HCT116 (cell line): Measurements from ENCODE around the gene NDUFA7. TPM values are rescaled to one million over a fixed set of nuclear protein-coding genes. Genes with fewer than 3 reads are reported as not detected.
A peak's percentile ranks its signal among the peaks of the same experiment; 100 is the strongest.

Source experiments
- ATAC-seq: fragments of 200-7000 bp; cut with Tn5 transposase; 2 replicates; pipeline ENCODE4 v1.9.1; 2020; ENCODE audit warnings: mild to moderate bottlenecking, moderate library complexity
- BruUV-seq: library from RNA; stranded (reverse); fragments of 400-500 nt; replicated peaks from 2 replicates; lab custom pipeline; 2021; lab: Mats Ljungman, UMichigan
- CTCF ChIA-PET: fragments of 300-600 bp; sonication (Branson Sonifier 250); formaldehyde crosslinking; loops from one replicate; lab custom pipeline; 2021; ENCODE audit warnings: antibody characterized with exemption; lab: Charles Lee
- POLR2A ChIA-PET: fragments of 300-600, 350-600 bp; sonication (Branson Sonifier 250); formaldehyde crosslinking; loops from one replicate; lab custom pipeline; 2021; ENCODE audit warnings: antibody characterized with exemption; lab: Charles Lee
- RAD21 ChIA-PET, 2 experiments: fragments of 300-600 bp; sonication (Branson Sonifier 250); formaldehyde crosslinking; loops; one replicate each; lab custom pipeline; 2023; ENCODE audit warnings: low total read pairs in 2 of 2; ENCODE audit not compliant: uncharacterized antibody in 2 of 2, unreplicated experiment in 2 of 2, low non-redundant PET in 1 of 2; lab: Charles Lee
- DNase-seq: peaks from one replicate; pipeline ENCODE4 v3.0.0-alpha.2; 2010; ENCODE audit warnings: low read depth, low spot score
- H2AFZ ChIP-seq: fragments of 200-600 bp; shearing (Covaris generic), sonication (generic); 2 replicates; pipeline ENCODE4 v1.6.1; 2017; ENCODE audit warnings: low read depth, mixed run types, mixed read lengths, antibody characterized with exemption, low read length; ENCODE audit not compliant: poor library complexity, severe bottlenecking
- H3K27ac ChIP-seq: 2 replicates; pipeline ENCODE4 v1.5.1; 2012; ENCODE audit warnings: low read depth, low read length
- H3K27me3 ChIP-seq: fragments of 200-600 bp; sonication (generic); 2 replicates; pipeline ENCODE4 v1.6.1; 2016; ENCODE audit warnings: mixed run types, low read length, mixed read lengths; ENCODE audit not compliant: insufficient read depth
- H3K36me3 ChIP-seq, 2 experiments: fragments of 200-500 bp in 1 of 2; fragments of 200-600 bp in 1 of 2; sonication (Bioruptor generic) in 1 of 2; sonication (generic) in 1 of 2; 2 replicates each; pipeline versions ENCODE4 v1.5.1 to v1.6.1; 2014 to 2016; ENCODE audit warnings: low read length in 2 of 2, inconsistent platforms in 1 of 2, mixed read lengths in 1 of 2, mixed run types in 1 of 2; ENCODE audit not compliant: insufficient read depth in 2 of 2, control insufficient read depth in 1 of 2
- H3K4me1 ChIP-seq, 2 experiments: fragments of 200-600 bp in 1 of 2; sonication (generic) in 1 of 2; 2 replicates each; pipeline versions ENCODE4 v1.5.1 to v1.6.1; 2012 to 2017; ENCODE audit warnings: low read length in 2 of 2, inconsistent platforms in 1 of 2, mild to moderate bottlenecking in 1 of 2, mixed read lengths in 1 of 2, mixed run types in 1 of 2, moderate library complexity in 1 of 2; ENCODE audit not compliant: insufficient read depth in 2 of 2, control insufficient read depth in 1 of 2
- H3K4me2 ChIP-seq: fragments of 200-600 bp; sonication (generic); 2 replicates; pipeline ENCODE4 v1.6.1; 2017; ENCODE audit warnings: mixed run types, low read length, mixed read lengths
- H3K4me3 ChIP-seq, 2 experiments: fragments of 200-600 bp in 1 of 2; sonication (generic) in 1 of 2; replicated peaks in 1 of 2; 2 replicates each; pipeline ENCODE4 v1.5.1; 2011 to 2016; ENCODE audit warnings: low read length in 2 of 2, control low read depth in 1 of 2, low read depth in 1 of 2, mild to moderate bottlenecking in 1 of 2, mixed read lengths in 1 of 2, mixed run types in 1 of 2
- H3K79me2 ChIP-seq: fragments of 200-600 bp; sonication (generic); 2 replicates; pipeline ENCODE4 v1.6.1; 2017; ENCODE audit warnings: mild to moderate bottlenecking, mixed run types, low read length, moderate library complexity, mixed read lengths; ENCODE audit not compliant: insufficient read depth
- H3K9ac ChIP-seq: fragments of 200-600 bp; sonication (generic); 2 replicates; pipeline ENCODE4 v1.6.1; 2016; ENCODE audit warnings: low read length, mixed read lengths
- H3K9me2 ChIP-seq: fragments of 200-600 bp; sonication (generic), shearing (Covaris generic); 2 replicates; pipeline ENCODE4 v1.6.1; 2017; ENCODE audit warnings: mixed run types, mild to moderate bottlenecking, moderate library complexity; ENCODE audit not compliant: insufficient read depth
- H3K9me3 ChIP-seq, 2 experiments: fragments of 200-500 bp in 1 of 2; fragments of 200-600 bp in 1 of 2; sonication (Bioruptor generic) in 1 of 2; sonication (generic) in 1 of 2; 2 replicates each; pipeline ENCODE4 v1.6.1; 2014 to 2017; ENCODE audit warnings: low read length in 2 of 2, mixed read lengths in 2 of 2, inconsistent platforms in 1 of 2, low read depth in 1 of 2, mild to moderate bottlenecking in 1 of 2, mixed run types in 1 of 2, moderate library complexity in 1 of 2; ENCODE audit not compliant: control insufficient read depth in 1 of 2, insufficient read depth in 1 of 2
- H4K20me1 ChIP-seq: fragments of 200-600 bp; sonication (generic), shearing (Covaris generic); 2 replicates; pipeline ENCODE4 v1.6.1; 2017; ENCODE audit warnings: mixed run types, mild to moderate bottlenecking, moderate library complexity; ENCODE audit not compliant: insufficient read depth
- CBX3 ChIP-seq: IDR thresholded peaks from 2 replicates; pipeline ENCODE4 v1.6.1; 2012; ENCODE audit warnings: low read depth
- EZH2 ChIP-seq: fragments of 200-600 bp; sonication (generic); IDR thresholded peaks from 2 replicates; pipeline ENCODE4 v1.6.1; 2017; ENCODE audit warnings: antibody characterized with exemption, mixed run types
- EZH2phosphoT487 ChIP-seq: fragments of 200-600 bp; IDR thresholded peaks from 2 replicates; pipeline ENCODE4 v1.6.1; 2018; ENCODE audit warnings: antibody characterized with exemption, borderline replicate concordance
- FOSL1 ChIP-seq: IDR thresholded peaks from 2 replicates; pipeline ENCODE4 v1.6.1; 2012; ENCODE audit warnings: low read depth
- JUND ChIP-seq: IDR thresholded peaks from 2 replicates; pipeline ENCODE4 v1.6.1; 2012
- MAX ChIP-seq: IDR thresholded peaks from 2 replicates; pipeline ENCODE4 v1.6.1; 2012
- POLR2A ChIP-seq: IDR thresholded peaks from 2 replicates; pipeline ENCODE4 v1.7.0; 2011; ENCODE audit warnings: borderline replicate concordance; ENCODE audit not compliant: insufficient read depth, insufficient read length; ENCODE audit errors: extremely low read depth
- POLR2AphosphoS5 ChIP-seq: IDR thresholded peaks from 2 replicates; pipeline ENCODE4 v1.6.1; 2011; ENCODE audit warnings: mild to moderate bottlenecking, low read depth, low read length, moderate library complexity
- RAD21 ChIP-seq: IDR thresholded peaks from 2 replicates; pipeline ENCODE4 v1.6.1; 2012; ENCODE audit warnings: low read depth, mild to moderate bottlenecking
- SIN3A ChIP-seq: IDR thresholded peaks from 2 replicates; pipeline ENCODE4 v1.6.1; 2012; ENCODE audit warnings: low read depth
- SP1 ChIP-seq: IDR thresholded peaks from 2 replicates; pipeline ENCODE4 v1.6.1; 2012; ENCODE audit warnings: low read depth
- TCF7L2 ChIP-seq: IDR thresholded peaks from 2 replicates; pipeline ENCODE4 v1.7.0; 2011; ENCODE audit warnings: borderline replicate concordance, inconsistent platforms; ENCODE audit not compliant: insufficient read depth, insufficient read length; ENCODE audit errors: extremely low read depth
- ZBTB33 ChIP-seq: IDR thresholded peaks from 2 replicates; pipeline ENCODE4 v1.6.1; 2011; ENCODE audit warnings: mild to moderate bottlenecking, low read length, moderate library complexity; ENCODE audit not compliant: insufficient replicate concordance; ENCODE audit errors: extremely low read depth
- ZNF274 ChIP-seq: fragments of 200-500 bp; sonication (Bioruptor generic); IDR thresholded peaks from 2 replicates; pipeline ENCODE4 v1.6.1; 2014; ENCODE audit warnings: mild to moderate bottlenecking, low read depth, low read length, inconsistent platforms
- intact Hi-C: fragments of 100-400 bp; cut with micrococcal nuclease; formaldehyde crosslinking; loops from 2 replicates; pipeline ENCODE4 v1.10.0; 2022
- total RNA-seq: library from RNA; stranded (reverse); gene quantifications from one replicate; pipeline ENCODE4 v1.2.1, GENCODE V29; 2021; ENCODE audit not compliant: unreplicated experiment
- TF ChIP-seq, protein P1 (sequence below): IDR thresholded peaks from 2 replicates; pipeline ENCODE4 v1.6.1; 2012; ENCODE audit warnings: low read depth
- TF ChIP-seq, protein P2 (sequence below): IDR thresholded peaks from 2 replicates; pipeline ENCODE4 v1.6.1; 2012
- TF ChIP-seq, protein P3 (sequence below), 3 experiments: fragments of 200-600 bp in 1 of 3; sonication (generic) in 1 of 3; IDR thresholded peaks in 2 of 3; conservative IDR thresholded peaks in 1 of 3; 2 replicates each; pipeline ENCODE4 v1.5.1; 2012 to 2017; ENCODE audit warnings: low read depth in 2 of 3, low read length in 2 of 3, antibody characterized with exemption in 1 of 3, borderline replicate concordance in 1 of 3, control low read depth in 1 of 3, mild to moderate bottlenecking in 1 of 3, mixed read lengths in 1 of 3, mixed run types in 1 of 3, moderate library complexity in 1 of 3; ENCODE audit not compliant: insufficient read depth in 1 of 3

NDUFA7 gene
- total RNA-seq, 1 experiment from 2014 or later = 86.9 TPM

GRCh38 chr19:8355631-8356402 is 34.6 kb upstream of the NDUFA7 start:
- Histone ChIP-seq H3K27ac (peak overlapping the region; percentile 34), H3K4me2 (peak overlapping the region; percentile 59), H3K36me3 (no peaks in the 10 kb centered on the region), H4K20me1 (no peaks in the 10 kb centered on the region), H3K9ac (peak overlapping the region; percentile 42), H3K79me2 (no peaks in the 10 kb centered on the region), H3K9me3 (no peaks in the 10 kb centered on the region), H3K27me3 (no peaks in the 10 kb centered on the region), H3K4me3 (peak overlapping the region in 1 of 2 experiments; percentile 6; a peak in 2 of 4 replicates), H3K9me2 (no peaks in the 10 kb centered on the region), H2AFZ (no peak overlapping the region), H3K4me1 (peaks cover 32 to 62% of the 10 kb centered on the region in 2 experiments)
- intact Hi-C loops = loop anchor here (2.0 to 10.0 kb wide), 2 partner anchors 89 to 151 kb away; partner anchors contain the start of gene HNRNPM
- ChIA-PET POLR2A (interaction anchor here (0.7 to 2.6 kb wide), 5 partner anchors 8 to 158 kb away, joined by 4 to 20 read pairs (median 7); partner anchors contain the start of genes ANGPTL4, KANK3, RAB11B and ZNF414), CTCF (interaction anchor here (1.2 to 4.0 kb wide), 10 partner anchors 7 to 224 kb away, joined by 3 to 41 read pairs (median 8); partner anchors contain the start of genes ANGPTL4, HNRNPM, MARCHF2 and RAB11B), RAD21 (interaction anchor here (0.6 to 1.2 kb wide), 2 partner anchors 58 to 224 kb away, joined by 4 to 5 read pairs; partner anchors contain the start of gene MARCHF2 (in 1 of the 2))
- peak; percentile 73 for ATAC-seq
- peak; percentile 70 for DNase-seq
- no TSS peak for BruUV-seq
- no peak for TF ChIP-seq EZH2phosphoT487
- peak; percentile 94 for TF ChIP-seq JUND
- TF ChIP-seq, protein P1, sequence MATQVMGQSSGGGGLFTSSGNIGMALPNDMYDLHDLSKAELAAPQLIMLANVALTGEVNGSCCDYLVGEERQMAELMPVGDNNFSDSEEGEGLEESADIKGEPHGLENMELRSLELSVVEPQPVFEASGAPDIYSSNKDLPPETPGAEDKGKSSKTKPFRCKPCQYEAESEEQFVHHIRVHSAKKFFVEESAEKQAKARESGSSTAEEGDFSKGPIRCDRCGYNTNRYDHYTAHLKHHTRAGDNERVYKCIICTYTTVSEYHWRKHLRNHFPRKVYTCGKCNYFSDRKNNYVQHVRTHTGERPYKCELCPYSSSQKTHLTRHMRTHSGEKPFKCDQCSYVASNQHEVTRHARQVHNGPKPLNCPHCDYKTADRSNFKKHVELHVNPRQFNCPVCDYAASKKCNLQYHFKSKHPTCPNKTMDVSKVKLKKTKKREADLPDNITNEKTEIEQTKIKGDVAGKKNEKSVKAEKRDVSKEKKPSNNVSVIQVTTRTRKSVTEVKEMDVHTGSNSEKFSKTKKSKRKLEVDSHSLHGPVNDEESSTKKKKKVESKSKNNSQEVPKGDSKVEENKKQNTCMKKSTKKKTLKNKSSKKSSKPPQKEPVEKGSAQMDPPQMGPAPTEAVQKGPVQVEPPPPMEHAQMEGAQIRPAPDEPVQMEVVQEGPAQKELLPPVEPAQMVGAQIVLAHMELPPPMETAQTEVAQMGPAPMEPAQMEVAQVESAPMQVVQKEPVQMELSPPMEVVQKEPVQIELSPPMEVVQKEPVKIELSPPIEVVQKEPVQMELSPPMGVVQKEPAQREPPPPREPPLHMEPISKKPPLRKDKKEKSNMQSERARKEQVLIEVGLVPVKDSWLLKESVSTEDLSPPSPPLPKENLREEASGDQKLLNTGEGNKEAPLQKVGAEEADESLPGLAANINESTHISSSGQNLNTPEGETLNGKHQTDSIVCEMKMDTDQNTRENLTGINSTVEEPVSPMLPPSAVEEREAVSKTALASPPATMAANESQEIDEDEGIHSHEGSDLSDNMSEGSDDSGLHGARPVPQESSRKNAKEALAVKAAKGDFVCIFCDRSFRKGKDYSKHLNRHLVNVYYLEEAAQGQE = no peak
- peak; percentile 54 for TF ChIP-seq RAD21
- TF ChIP-seq FOSL1 = peak; percentile 87
- TF ChIP-seq, protein P2, sequence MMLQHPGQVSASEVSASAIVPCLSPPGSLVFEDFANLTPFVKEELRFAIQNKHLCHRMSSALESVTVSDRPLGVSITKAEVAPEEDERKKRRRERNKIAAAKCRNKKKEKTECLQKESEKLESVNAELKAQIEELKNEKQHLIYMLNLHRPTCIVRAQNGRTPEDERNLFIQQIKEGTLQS = no peak
- TF ChIP-seq, protein P3, sequence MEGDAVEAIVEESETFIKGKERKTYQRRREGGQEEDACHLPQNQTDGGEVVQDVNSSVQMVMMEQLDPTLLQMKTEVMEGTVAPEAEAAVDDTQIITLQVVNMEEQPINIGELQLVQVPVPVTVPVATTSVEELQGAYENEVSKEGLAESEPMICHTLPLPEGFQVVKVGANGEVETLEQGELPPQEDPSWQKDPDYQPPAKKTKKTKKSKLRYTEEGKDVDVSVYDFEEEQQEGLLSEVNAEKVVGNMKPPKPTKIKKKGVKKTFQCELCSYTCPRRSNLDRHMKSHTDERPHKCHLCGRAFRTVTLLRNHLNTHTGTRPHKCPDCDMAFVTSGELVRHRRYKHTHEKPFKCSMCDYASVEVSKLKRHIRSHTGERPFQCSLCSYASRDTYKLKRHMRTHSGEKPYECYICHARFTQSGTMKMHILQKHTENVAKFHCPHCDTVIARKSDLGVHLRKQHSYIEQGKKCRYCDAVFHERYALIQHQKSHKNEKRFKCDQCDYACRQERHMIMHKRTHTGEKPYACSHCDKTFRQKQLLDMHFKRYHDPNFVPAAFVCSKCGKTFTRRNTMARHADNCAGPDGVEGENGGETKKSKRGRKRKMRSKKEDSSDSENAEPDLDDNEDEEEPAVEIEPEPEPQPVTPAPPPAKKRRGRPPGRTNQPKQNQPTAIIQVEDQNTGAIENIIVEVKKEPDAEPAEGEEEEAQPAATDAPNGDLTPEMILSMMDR (IDR thresholded peaks at IDR 0.05 in 2 of 3, conservative IDR thresholded peaks at IDR 0.05 in 1 of 3; ENCODE audit: borderline replicate concordance in 1 of 3, insufficient read depth in 1 of 3, low read depth in 2 of 3, low read length in 2 of 3) = no peak
- no peak for TF ChIP-seq EZH2
- TF ChIP-seq POLR2A = no peak
- TF ChIP-seq TCF7L2 = no peak
- TF ChIP-seq MAX = peak; percentile 71
- peak; percentile 96 for TF ChIP-seq SP1
- peak; percentile 81 for TF ChIP-seq CBX3
- TF ChIP-seq ZBTB33 = no peak
- no peak for TF ChIP-seq ZNF274
- TF ChIP-seq POLR2AphosphoS5 = peak; percentile 55
- TF ChIP-seq SIN3A = no peak
